GM19395 (cell line): ENCODE data around the gene MBIP.
"Not testable (repeated sequence)": the region's sequence is repeated elsewhere in the genome, so short reads cannot be mapped to it uniquely, and the experiment has no call there.

Experiments
- ATAC-seq: cut with Tn5 transposase; IDR thresholded peaks from one replicate; pipeline ENCODE4 v1.9.1; 2021; ENCODE audit warnings: mild to moderate bottlenecking, moderate library complexity; ENCODE audit not compliant: unreplicated experiment

The MBIP gene

GRCh38 chr14:36320200-36320896 is at the start of gene MBIP:
Gene MBIP, minus strand, starts transcription at chr14:36320637. Its CDS starts 49 bp downstream, at chr14:36320588.
- peak; percentile 98 for ATAC-seq

- no peak for ATAC-seq
Observed at GRCh38 chr14:36367985-36368774, 47.7 kb upstream of the MBIP start.

- no peak for ATAC-seq
Observed at GRCh38 chr14:36365766-36366165, 45.3 kb upstream of the MBIP start.

- ATAC-seq = no peak
Observed at GRCh38 chr14:36363704-36364103, 43.3 kb upstream of the MBIP start.

- ATAC-seq = no peak
Observed at GRCh38 chr14:36362648-36363047, 42.2 kb upstream of the MBIP start.

- ATAC-seq = no peak
Observed at GRCh38 chr14:36361210-36361853, 40.9 kb upstream of the MBIP start.

- ATAC-seq = no peak
Observed at GRCh38 chr14:36356862-36357261, 36.4 kb upstream of the MBIP start.

- no peak for ATAC-seq
Observed at GRCh38 chr14:36346052-36346451, 25.6 kb upstream of the MBIP start.

GRCh38 chr14:36344211-36344610 is 23.8 kb upstream of the MBIP start:
- ATAC-seq = no peak

- ATAC-seq = not testable (repeated sequence)
Observed at GRCh38 chr14:36341811-36342210, 21.4 kb upstream of the MBIP start.

- ATAC-seq = no peak
Observed at GRCh38 chr14:36340276-36340890, 19.9 kb upstream of the MBIP start.

GRCh38 chr14:36339816-36340215 is 19.4 kb upstream of the MBIP start:
- ATAC-seq = no peak

- ATAC-seq = no peak
Observed at GRCh38 chr14:36333119-36333518, 12.7 kb upstream of the MBIP start.

GRCh38 chr14:36327573-36327972 is 7.1 kb upstream of the MBIP start:
- not testable (repeated sequence) for ATAC-seq

- no peak for ATAC-seq
Observed at GRCh38 chr14:36325853-36326252, 5.4 kb upstream of the MBIP start.

GRCh38 chr14:36324897-36325296 is 4.5 kb upstream of the MBIP start:
- ATAC-seq = no peak

- peak; percentile 43 for ATAC-seq
Observed at GRCh38 chr14:36320897-36321381, 502 bp upstream of the MBIP start.

GRCh38 chr14:36319899-36320199 is 588 bp downstream of the MBIP start:
- no peak for ATAC-seq

GRCh38 chr14:36317650-36318049 is 2.8 kb downstream of the MBIP start:
- ATAC-seq = no peak

GRCh38 chr14:36316131-36316530 is 4.3 kb downstream of the MBIP start:
- no peak for ATAC-seq

- ATAC-seq = peak; percentile 65
Observed at GRCh38 chr14:36315159-36315853, 5.1 kb downstream of the MBIP start.
